ENCODE measurements around the gene EYS. TPM values are rescaled to one million over a fixed set of nuclear protein-coding genes. Genes with fewer than 3 reads are reported as not detected.

The EYS gene
- total and polyA plus RNA-seq, 4 donors, result not detected

DNA sequence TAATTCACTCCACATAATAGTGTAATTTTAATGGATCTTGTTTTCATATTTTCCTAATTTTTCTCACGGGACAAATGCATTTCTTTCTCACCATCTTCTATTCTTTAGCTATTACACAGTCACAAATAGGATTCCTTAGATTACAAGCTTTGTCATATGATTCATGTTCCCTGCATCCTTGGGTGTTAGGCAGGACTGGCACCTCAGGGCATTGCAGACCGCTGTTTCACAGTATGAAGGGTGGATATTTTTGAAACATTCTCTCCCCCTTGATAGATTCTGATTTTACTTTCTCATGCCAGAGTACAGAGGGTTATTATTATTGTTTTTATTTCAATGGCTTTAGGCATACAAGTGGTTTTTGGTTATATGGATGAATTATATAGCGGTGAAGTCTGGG, 1469.0 kb downstream of the EYS start:
- ATAC-seq (ENCODE audit: low FRiP score), result no peak
- 48 to 65% methylated on average over 3 of the region's 3 CpGs for WGBS, 2 donors

DNA sequence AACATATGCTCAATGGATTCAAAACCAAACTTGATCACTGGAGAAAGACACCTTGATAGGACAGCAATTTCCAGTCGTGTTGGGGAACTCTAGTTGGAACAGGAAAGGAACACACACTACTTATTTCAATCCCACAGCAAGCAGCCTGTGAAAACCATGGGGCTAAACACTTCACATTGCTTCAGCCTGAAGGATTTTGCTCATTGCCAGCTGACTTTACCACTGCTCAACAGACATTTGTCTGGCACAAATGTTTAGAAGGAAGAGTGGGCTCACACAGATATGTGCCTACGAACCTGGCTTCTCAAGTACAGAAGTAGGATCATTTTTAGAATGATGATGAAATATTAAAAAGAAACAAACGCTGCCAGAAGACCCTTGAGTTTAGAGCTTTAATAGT, 1473.3 kb downstream of the EYS start:
- ATAC-seq (ENCODE audit: low FRiP score) (no peak), DNase-seq (no peak)
- H3K27me3 ChIP-seq (ENCODE audit: control insufficient read depth in 1 of 2, insufficient read depth in 2 of 2, low read length in 1 of 2), result no peaks in the 10 kb centered on the region
- no peaks in the 10 kb centered on the region for H3K4me1 ChIP-seq (ENCODE audit: control insufficient read depth in 1 of 2, insufficient read depth in 2 of 2, low read length in 2 of 2)
- no peak overlapping the region for H3K27ac ChIP-seq (ENCODE audit: low read depth in 1 of 2, low read length in 2 of 2)
- no peak overlapping the region for H3K4me3 ChIP-seq (ENCODE audit: low read length in 2 of 2)
- 30 to 41% methylated on average over 3 of the region's 3 CpGs for WGBS, 2 donors
- H3K36me3 ChIP-seq (ENCODE audit: control insufficient read depth in 1 of 2, insufficient read depth in 2 of 2, low read length in 1 of 2), result no peaks in the 10 kb centered on the region
- intact Hi-C loops (cut with DNase I), result no loop called here
- no peaks in the 10 kb centered on the region for H3K9me3 ChIP-seq (ENCODE audit: control insufficient read depth, low read length)

More for the DNA sequence above, 1469.0 kb downstream of the EYS start:
- no peak for DNase-seq
- intact Hi-C loops (cut with DNase I), result no loop called here
- H3K4me3 ChIP-seq (ENCODE audit: low read length in 2 of 2), result no peak overlapping the region
- H3K27me3 ChIP-seq (ENCODE audit: control insufficient read depth in 1 of 2, insufficient read depth in 2 of 2, low read length in 1 of 2), result no peaks in the 10 kb centered on the region
- no peaks in the 10 kb centered on the region for H3K9me3 ChIP-seq (ENCODE audit: control insufficient read depth, low read length)
- no peaks in the 10 kb centered on the region for H3K36me3 ChIP-seq (ENCODE audit: control insufficient read depth in 1 of 2, insufficient read depth in 2 of 2, low read length in 1 of 2)
- H3K27ac ChIP-seq (ENCODE audit: low read depth in 1 of 2, low read length in 2 of 2), result no peak overlapping the region
- H3K4me1 ChIP-seq (ENCODE audit: control insufficient read depth in 1 of 2, insufficient read depth in 2 of 2, low read length in 2 of 2), result no peaks in the 10 kb centered on the region

DNA sequence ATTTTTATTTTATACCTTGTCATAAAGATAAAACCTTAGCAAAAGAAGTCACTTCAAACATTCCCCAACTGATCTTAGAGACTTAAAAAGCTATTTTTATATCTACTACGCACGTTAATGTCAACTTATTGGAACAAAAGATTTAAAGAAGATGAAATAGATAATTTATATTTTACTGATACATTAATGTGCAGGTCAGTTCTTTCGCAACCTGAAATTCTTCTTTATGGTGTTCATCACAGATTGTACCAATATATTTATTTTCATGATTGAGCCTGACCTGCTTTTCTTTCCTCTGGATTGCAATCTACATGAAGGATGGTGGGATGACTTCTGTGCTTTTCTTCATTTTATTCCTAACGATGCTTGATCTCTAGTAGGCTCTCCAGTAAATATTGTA, 1475.1 kb downstream of the EYS start:
- no peaks in the 10 kb centered on the region for H3K27me3 ChIP-seq (ENCODE audit: control insufficient read depth in 1 of 2, insufficient read depth in 2 of 2, low read length in 1 of 2)
- intact Hi-C loops (cut with DNase I), result no loop called here
- no peaks in the 10 kb centered on the region for H3K4me1 ChIP-seq (ENCODE audit: control insufficient read depth in 1 of 2, insufficient read depth in 2 of 2, low read length in 2 of 2)
- DNase-seq (no peak), ATAC-seq (ENCODE audit: low FRiP score) (no peak)
- no peaks in the 10 kb centered on the region for H3K9me3 ChIP-seq (ENCODE audit: control insufficient read depth, low read length)
- H3K27ac ChIP-seq (ENCODE audit: low read depth in 1 of 2, low read length in 2 of 2), result no peak overlapping the region
- WGBS, 2 donors, result 61 to 63% methylated on average over 4 of the region's 4 CpGs
- H3K4me3 ChIP-seq (ENCODE audit: low read length in 2 of 2), result no peak overlapping the region
- no peaks in the 10 kb centered on the region for H3K36me3 ChIP-seq (ENCODE audit: control insufficient read depth in 1 of 2, insufficient read depth in 2 of 2, low read length in 1 of 2)

DNA sequence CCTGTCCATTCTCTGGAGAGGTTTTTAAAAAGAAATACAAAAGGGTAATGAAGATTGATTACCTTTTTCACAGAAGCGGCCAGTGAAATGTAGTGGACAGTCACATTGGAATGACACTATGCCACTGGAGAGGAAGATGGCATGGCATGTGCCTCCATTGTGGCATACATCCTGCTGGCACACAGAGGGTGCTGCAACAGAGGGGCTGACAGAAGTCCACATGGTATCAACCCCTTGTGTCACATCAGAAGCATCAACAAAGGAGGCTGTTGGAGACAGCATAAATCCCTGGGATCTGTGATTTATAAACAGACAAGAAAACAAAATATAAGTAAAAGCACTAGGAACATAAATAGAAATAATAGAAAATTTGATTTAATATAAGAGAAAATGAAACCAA, 1476.5 kb downstream of the EYS start:
- H3K4me1 ChIP-seq (ENCODE audit: control insufficient read depth in 1 of 2, insufficient read depth in 2 of 2, low read length in 2 of 2), result no peaks in the 10 kb centered on the region
- H3K27me3 ChIP-seq (ENCODE audit: control insufficient read depth in 1 of 2, insufficient read depth in 2 of 2, low read length in 1 of 2), result no peaks in the 10 kb centered on the region
- 20 to 38% methylated on average over 1 of the region's 1 CpG for whole genome bisulfite sequencing, 2 donors
- intact Hi-C loops (cut with DNase I), result no loop called here
- no peak for ATAC-seq (ENCODE audit: low FRiP score)
- no peak overlapping the region for H3K4me3 ChIP-seq (ENCODE audit: low read length in 2 of 2)
- DNase-seq, result no peak
- no peak overlapping the region for H3K27ac ChIP-seq (ENCODE audit: low read depth in 1 of 2, low read length in 2 of 2)
- no peaks in the 10 kb centered on the region for H3K36me3 ChIP-seq (ENCODE audit: control insufficient read depth in 1 of 2, insufficient read depth in 2 of 2, low read length in 1 of 2)
- no peaks in the 10 kb centered on the region for H3K9me3 ChIP-seq (ENCODE audit: control insufficient read depth, low read length)

DNA sequence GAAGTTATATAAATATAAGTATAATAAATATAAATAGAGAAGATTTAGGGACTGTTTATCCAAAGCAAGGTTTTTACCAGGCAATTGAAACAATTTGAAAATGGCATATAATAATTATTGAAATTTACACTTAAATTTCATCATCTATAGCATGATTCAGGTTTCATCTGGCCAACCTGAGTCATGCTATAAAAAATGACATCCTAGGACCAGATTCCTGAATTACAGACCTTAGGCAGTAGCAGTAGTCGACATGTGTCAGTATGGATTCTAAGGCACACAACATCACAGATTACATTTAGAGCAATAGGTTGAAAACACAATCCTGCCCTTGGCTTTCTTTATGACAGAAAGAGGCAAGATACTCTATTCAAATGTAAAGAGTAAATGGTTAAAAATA, 1479.2 kb downstream of the EYS start:
- Histone ChIP-seq H3K27ac (ENCODE audit: low read depth in 1 of 2, low read length in 2 of 2) (no peak overlapping the region), H3K27me3 (ENCODE audit: control insufficient read depth in 1 of 2, insufficient read depth in 2 of 2, low read length in 1 of 2) (no peaks in the 10 kb centered on the region), H3K4me1 (ENCODE audit: control insufficient read depth in 1 of 2, insufficient read depth in 2 of 2, low read length in 2 of 2) (peaks cover 0 to 1% of the 10 kb centered on the region in 2 donors), H3K9me3 (ENCODE audit: control insufficient read depth, low read length) (no peaks in the 10 kb centered on the region), H3K4me3 (ENCODE audit: low read length in 2 of 2) (no peak overlapping the region), H3K36me3 (ENCODE audit: control insufficient read depth in 1 of 2, insufficient read depth in 2 of 2, low read length in 1 of 2) (no peaks in the 10 kb centered on the region)
- intact Hi-C loops (cut with DNase I), result no loop called here
- DNase-seq (no peak), ATAC-seq (ENCODE audit: low FRiP score) (no peak)
- 69 to 76% methylated on average over 1 of the region's 1 CpG for WGBS, 2 donors

DNA sequence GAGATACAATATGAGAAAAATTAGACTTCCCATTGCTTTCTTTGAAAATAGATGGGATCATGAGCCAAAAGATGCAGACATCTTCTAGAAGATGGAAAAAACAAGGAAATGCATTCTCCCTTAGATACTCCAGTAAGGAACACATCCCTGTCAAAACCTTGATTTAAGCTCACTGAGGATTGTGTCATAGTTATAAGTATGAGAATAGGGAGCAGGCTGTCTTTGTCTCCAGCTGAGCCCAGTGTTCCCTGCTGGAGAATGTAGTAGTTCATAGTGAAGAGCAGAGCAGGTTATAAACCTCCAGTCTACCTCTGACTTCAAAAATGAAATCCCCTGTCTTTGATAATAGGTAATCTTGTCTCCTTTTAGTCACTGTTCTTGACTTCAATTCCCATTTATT, 1481.5 kb downstream of the EYS start:
- Histone ChIP-seq H3K36me3 (ENCODE audit: control insufficient read depth in 1 of 2, insufficient read depth in 2 of 2, low read length in 1 of 2) (no peaks in the 10 kb centered on the region), H3K4me3 (ENCODE audit: low read length in 2 of 2) (no peak overlapping the region), H3K4me1 (ENCODE audit: control insufficient read depth in 1 of 2, insufficient read depth in 2 of 2, low read length in 2 of 2) (peaks cover 0 to 1% of the 10 kb centered on the region in 2 donors), H3K27me3 (ENCODE audit: control insufficient read depth in 1 of 2, insufficient read depth in 2 of 2, low read length in 1 of 2) (no peaks in the 10 kb centered on the region), H3K27ac (ENCODE audit: low read depth in 1 of 2, low read length in 2 of 2) (no peak overlapping the region), H3K9me3 (ENCODE audit: control insufficient read depth, low read length) (no peaks in the 10 kb centered on the region)
- DNase-seq, result no peak
- intact Hi-C loops (cut with DNase I), result no loop called here
- no peak for ATAC-seq (ENCODE audit: low FRiP score)

DNA sequence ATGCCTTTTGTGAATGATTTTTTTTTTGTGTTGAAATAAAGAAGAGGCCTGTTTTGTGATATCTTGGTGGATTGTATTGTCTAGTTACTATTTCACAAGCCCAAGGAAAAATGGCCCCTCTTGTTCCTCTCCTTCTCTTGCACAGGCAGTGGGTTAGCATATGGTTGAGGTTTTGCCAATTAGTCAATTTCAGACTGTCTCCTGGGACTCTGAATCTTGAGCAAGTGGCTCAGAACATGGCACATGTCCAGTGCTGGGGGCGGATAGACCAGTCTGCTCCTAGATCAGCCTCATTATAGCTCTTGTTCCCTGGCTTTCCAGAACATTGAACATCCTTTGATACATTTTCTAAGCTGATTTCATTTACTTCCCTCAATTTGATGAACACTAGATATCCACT, 1482.2 kb downstream of the EYS start:
- no peak for ATAC-seq (ENCODE audit: low FRiP score)
- Histone ChIP-seq H3K4me1 (ENCODE audit: control insufficient read depth in 1 of 2, insufficient read depth in 2 of 2, low read length in 2 of 2) (peaks cover 0 to 1% of the 10 kb centered on the region in 2 donors), H3K9me3 (ENCODE audit: control insufficient read depth, low read length) (no peaks in the 10 kb centered on the region), H3K27ac (ENCODE audit: low read depth in 1 of 2, low read length in 2 of 2) (no peak overlapping the region), H3K4me3 (ENCODE audit: low read length in 2 of 2) (no peak overlapping the region), H3K27me3 (ENCODE audit: control insufficient read depth in 1 of 2, insufficient read depth in 2 of 2, low read length in 1 of 2) (no peaks in the 10 kb centered on the region), H3K36me3 (ENCODE audit: control insufficient read depth in 1 of 2, insufficient read depth in 2 of 2, low read length in 1 of 2) (no peaks in the 10 kb centered on the region)
- no peak for DNase-seq
- 14 to 23% methylated on average over 1 of the region's 1 CpG for WGBS, 2 donors
- intact Hi-C loops (cut with DNase I), result no loop called here

DNA sequence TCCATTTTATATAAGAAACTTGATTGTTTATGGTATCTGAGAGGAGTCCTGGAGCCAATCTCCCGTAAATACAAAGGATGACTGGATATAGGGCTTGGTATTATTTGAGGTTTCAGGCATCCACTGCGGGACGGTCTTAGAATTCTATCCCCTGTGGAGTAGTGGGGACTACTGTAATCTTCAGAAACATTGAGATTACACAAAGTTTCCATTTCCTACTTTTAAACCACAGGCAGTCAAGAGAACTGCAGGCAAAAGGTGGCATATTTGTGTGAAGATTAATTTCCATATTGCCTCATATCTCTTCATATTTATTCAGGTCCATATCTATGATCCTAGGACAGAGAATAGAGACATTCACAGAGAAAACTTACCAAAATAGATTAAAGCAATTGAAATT, 1485.2 kb downstream of the EYS start:
- Histone ChIP-seq H3K27ac (ENCODE audit: low read depth in 1 of 2, low read length in 2 of 2) (no peak overlapping the region), H3K4me3 (ENCODE audit: low read length in 2 of 2) (no peak overlapping the region), H3K4me1 (ENCODE audit: control insufficient read depth in 1 of 2, insufficient read depth in 2 of 2, low read length in 2 of 2) (peaks cover 0 to 1% of the 10 kb centered on the region in 2 donors), H3K36me3 (ENCODE audit: control insufficient read depth in 1 of 2, insufficient read depth in 2 of 2, low read length in 1 of 2) (no peaks in the 10 kb centered on the region), H3K27me3 (ENCODE audit: control insufficient read depth in 1 of 2, insufficient read depth in 2 of 2, low read length in 1 of 2) (peaks cover 0 to 1% of the 10 kb centered on the region in 2 donors), H3K9me3 (ENCODE audit: control insufficient read depth, low read length) (no peaks in the 10 kb centered on the region)
- intact Hi-C loops (cut with DNase I), result no loop called here
- DNase-seq (no peak), ATAC-seq (ENCODE audit: low FRiP score) (no peak)
- WGBS, 2 donors, result 69 to 74% methylated on average over 3 of the region's 3 CpGs

DNA sequence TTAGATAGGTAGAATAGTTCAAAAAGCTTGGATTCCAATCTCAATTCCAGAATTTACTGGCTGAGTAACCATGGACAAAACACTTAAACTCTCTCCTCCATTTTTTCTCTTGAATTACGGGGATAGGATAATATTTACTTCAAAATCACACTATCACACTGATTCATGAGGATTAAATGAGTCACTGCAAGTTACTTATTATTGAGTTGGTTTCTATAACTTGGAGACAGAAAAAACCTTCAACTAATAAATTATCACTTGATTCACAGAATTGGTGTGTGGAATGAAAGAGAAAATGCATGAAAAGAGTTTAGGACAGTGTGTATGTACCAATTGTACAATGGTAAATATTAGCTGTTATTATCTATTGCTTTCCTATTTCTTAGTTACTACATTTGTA, 1486.2 kb downstream of the EYS start:
- H3K36me3 ChIP-seq (ENCODE audit: control insufficient read depth in 1 of 2, insufficient read depth in 2 of 2, low read length in 1 of 2), result no peaks in the 10 kb centered on the region
- ATAC-seq (ENCODE audit: low FRiP score) (no peak), DNase-seq (no peak)
- no peak overlapping the region for H3K4me3 ChIP-seq (ENCODE audit: low read length in 2 of 2)
- intact Hi-C loops (cut with DNase I), result no loop called here
- WGBS, 2 donors, result 55 to 68% methylated on average over 1 of the region's 1 CpG
- peaks cover 0 to 1% of the 10 kb centered on the region in 2 donors for H3K4me1 ChIP-seq (ENCODE audit: control insufficient read depth in 1 of 2, insufficient read depth in 2 of 2, low read length in 2 of 2)
- no peak overlapping the region for H3K27ac ChIP-seq (ENCODE audit: low read depth in 1 of 2, low read length in 2 of 2)
- H3K27me3 ChIP-seq (ENCODE audit: control insufficient read depth in 1 of 2, insufficient read depth in 2 of 2, low read length in 1 of 2), result peaks cover 0 to 1% of the 10 kb centered on the region in 2 donors
- no peaks in the 10 kb centered on the region for H3K9me3 ChIP-seq (ENCODE audit: control insufficient read depth, low read length)
